ENCODE results near the gene PUS10. TPM values are rescaled to one million over a fixed set of nuclear protein-coding genes. Genes with fewer than 3 reads are reported as not detected.

PUS10 gene
- total and polyA plus RNA-seq, 2 of the 13 experiments (the other 11 are each of a cell fraction or from before 2014, with no cell fraction given): 41.4 to 44.3 TPM

- TF ChIP-seq, protein P1, sequence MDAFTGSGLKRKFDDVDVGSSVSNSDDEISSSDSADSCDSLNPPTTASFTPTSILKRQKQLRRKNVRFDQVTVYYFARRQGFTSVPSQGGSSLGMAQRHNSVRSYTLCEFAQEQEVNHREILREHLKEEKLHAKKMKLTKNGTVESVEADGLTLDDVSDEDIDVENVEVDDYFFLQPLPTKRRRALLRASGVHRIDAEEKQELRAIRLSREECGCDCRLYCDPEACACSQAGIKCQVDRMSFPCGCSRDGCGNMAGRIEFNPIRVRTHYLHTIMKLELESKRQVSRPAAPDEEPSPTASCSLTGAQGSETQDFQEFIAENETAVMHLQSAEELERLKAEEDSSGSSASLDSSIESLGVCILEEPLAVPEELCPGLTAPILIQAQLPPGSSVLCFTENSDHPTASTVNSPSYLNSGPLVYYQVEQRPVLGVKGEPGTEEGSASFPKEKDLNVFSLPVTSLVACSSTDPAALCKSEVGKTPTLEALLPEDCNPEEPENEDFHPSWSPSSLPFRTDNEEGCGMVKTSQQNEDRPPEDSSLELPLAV (CRISPR knock-in tag; conservative IDR thresholded peaks at IDR 0.05; ENCODE audit: low read depth): peak; percentile 84; the same call in 1 of the 2 replicates
- TF ChIP-seq MTA1 (CRISPR knock-in tag; IDR thresholded peaks at IDR 0.05; ENCODE audit: borderline replicate concordance): peak; percentile 72; the same call in 1 of the 2 replicates
- no peak for TF ChIP-seq NFE2L2 (IDR thresholded peaks at IDR 0.05; ENCODE audit: low read length)
- peak; percentile 42; the same call in 1 of the 2 replicates for TF ChIP-seq MYC (CRISPR knock-in tag; IDR thresholded peaks at IDR 0.05; ENCODE audit: borderline replicate concordance)
- peak; percentile 96 for TF ChIP-seq REL (CRISPR knock-in tag; conservative IDR thresholded peaks at IDR 0.05)
- no peak for TF ChIP-seq HMGA1 (CRISPR knock-in tag; conservative IDR thresholded peaks at IDR 0.05)
- no peak; the same call in 1 of the 2 replicates for TF ChIP-seq ZNF614 (CRISPR knock-in tag; IDR thresholded peaks at IDR 0.05; ENCODE audit: borderline replicate concordance)
- TF ChIP-seq KDM4B (CRISPR knock-in tag; IDR thresholded peaks at IDR 0.05): no peak
- TF ChIP-seq ZNF569 (CRISPR knock-in tag; IDR thresholded peaks at IDR 0.05; ENCODE audit: borderline replicate concordance): no peak
- TF ChIP-seq CC2D1A (CRISPR knock-in tag; IDR thresholded peaks at IDR 0.05): 0 out of 2 replicates have a peak, but pooled peaks have one; percentile 33
- TF ChIP-seq TSC22D2 (CRISPR knock-in tag; IDR thresholded peaks at IDR 0.05; ENCODE audit: borderline replicate concordance): no peak; the same call in 1 of the 2 replicates
- peak; percentile 85 for TF ChIP-seq ZNF253 (CRISPR knock-in tag; IDR thresholded peaks at IDR 0.05; ENCODE audit: borderline replicate concordance)
- TF ChIP-seq ASH2L (IDR thresholded peaks at IDR 0.05; ENCODE audit: insufficient read length, low read depth, low read length): peak; percentile 97
- no peak for TF ChIP-seq ZNF781 (CRISPR knock-in tag; IDR thresholded peaks at IDR 0.05; ENCODE audit: borderline replicate concordance, not compliant biosample characterization)
- no peak for TF ChIP-seq ZNF12 (CRISPR knock-in tag; IDR thresholded peaks at IDR 0.05)
- TF ChIP-seq PAX8 (CRISPR knock-in tag; IDR thresholded peaks at IDR 0.05; ENCODE audit: borderline replicate concordance): 0 out of 2 replicates have a peak, but pooled peaks have one; percentile 67
- 0 out of 2 replicates have a peak, but pooled peaks have one; percentile 76 for TF ChIP-seq ZNF33B (CRISPR knock-in tag; IDR thresholded peaks at IDR 0.05)
- TF ChIP-seq ELF1 (CRISPR knock-in tag; IDR thresholded peaks at IDR 0.05): peak; percentile 33; the same call in 1 of the 2 replicates
- TF ChIP-seq TBX2 (CRISPR knock-in tag; IDR thresholded peaks at IDR 0.05; ENCODE audit: borderline replicate concordance): peak; percentile 78
- TF ChIP-seq ZNF3 (CRISPR knock-in tag; IDR thresholded peaks at IDR 0.05): 0 out of 2 replicates have a peak, but pooled peaks have one; percentile 6
- TF ChIP-seq CBX1 (IDR thresholded peaks at IDR 0.05; ENCODE audit: low read depth): peak; percentile 90
Observed at GRCh38 chr2:61065714-61066709, 48.0 kb upstream of the PUS10 start, which contains the start of gene SANBR (continued).

Measured in HepG2 (cell line).